SU-DHL-6 (cell line): Measurements from ENCODE around the gene GTF2H1.

ENCODE experiments used
- H2AFZ ChIP-seq: fragments of 200-600 bp; sonication (generic); 2 replicates; pipeline ENCODE4 v1.6.1; 2014; ENCODE audit warnings: low read depth, mild to moderate bottlenecking, moderate library complexity, mixed read lengths, antibody characterized with exemption, low read length; ENCODE audit not compliant: severe bottlenecking
- H3F3A ChIP-seq: fragments of 200-600 bp; shearing (Covaris generic); 2 replicates; pipeline ENCODE4 v1.6.0; 2016; ENCODE audit warnings: antibody characterized with exemption, mild to moderate bottlenecking; ENCODE audit not compliant: insufficient read depth
- H3K27ac ChIP-seq: fragments of 200-600 bp; sonication (generic); 2 replicates; pipeline ENCODE4 v1.5.1; 2016; ENCODE audit warnings: low read depth, mild to moderate bottlenecking, low read length, moderate library complexity, mixed read lengths
- H3K27me3 ChIP-seq: fragments of 200-600 bp; sonication (generic), shearing (Covaris generic); 2 replicates; pipeline ENCODE4 v1.6.0; 2014; ENCODE audit warnings: mild to moderate bottlenecking, low read length
- H3K36me3 ChIP-seq: fragments of 200-600 bp; sonication (generic); 2 replicates; pipeline ENCODE4 v1.6.1; 2014; ENCODE audit warnings: mild to moderate bottlenecking, low read length, mixed read lengths
- H3K4me2 ChIP-seq: fragments of 300-600, 200-600 bp; shearing (Covaris generic), sonication (generic); 2 replicates; pipeline ENCODE4 v1.6.0; 2014; ENCODE audit warnings: low read length, low read depth, mild to moderate bottlenecking; ENCODE audit not compliant: poor library complexity, severe bottlenecking
- H3K4me3 ChIP-seq: fragments of 200-600 bp; sonication (generic); 2 replicates; pipeline ENCODE4 v1.5.1; 2014; ENCODE audit warnings: antibody characterized with exemption, low read length, mild to moderate bottlenecking, mixed read lengths; ENCODE audit not compliant: insufficient read depth, poor library complexity, severe bottlenecking
- H3K79me2 ChIP-seq: fragments of 200-600 bp; sonication (generic); 2 replicates; pipeline ENCODE4 v1.6.1; 2014; ENCODE audit warnings: mild to moderate bottlenecking, low read length, moderate library complexity; ENCODE audit not compliant: insufficient read depth
- H3K9ac ChIP-seq: fragments of 200-600 bp; sonication (generic); 2 replicates; pipeline ENCODE4 v1.7.0; 2014; ENCODE audit warnings: mild to moderate bottlenecking, low read length
- H3K9me2 ChIP-seq: fragments of 200-600 bp; sonication (generic); replicated peaks from 2 replicates; pipeline ENCODE4 v1.6.1; 2014; ENCODE audit warnings: low read length; ENCODE audit not compliant: insufficient read depth
- H3K9me3 ChIP-seq: fragments of 200-600 bp; sonication (generic); 2 replicates; pipeline ENCODE4 v1.6.1; 2014; ENCODE audit warnings: low read length, mixed read lengths; ENCODE audit not compliant: insufficient read depth
- H4K20me1 ChIP-seq: fragments of 200-600 bp; sonication (generic); 2 replicates; pipeline ENCODE4 v1.6.1; 2014; ENCODE audit warnings: low read depth, mild to moderate bottlenecking, antibody characterized with exemption, low read length, moderate library complexity, mixed read lengths
- CTCF ChIP-seq: fragments of 200-600 bp; sonication (generic); IDR thresholded peaks from one replicate; pipeline ENCODE4 v1.5.1; 2017; ENCODE audit warnings: antibody characterized with exemption, mild to moderate bottlenecking, low read length, moderate library complexity; ENCODE audit not compliant: insufficient read depth, poor library complexity, severe bottlenecking
- EZH2phosphoT487 ChIP-seq: fragments of 200-600 bp; sonication (generic), shearing (Covaris generic); conservative IDR thresholded peaks from 2 replicates; pipeline ENCODE4 v1.6.1; 2018; ENCODE audit warnings: mild to moderate bottlenecking, antibody characterized with exemption, low read length, moderate library complexity, mixed read lengths

GTF2H1 gene

GRCh38 chr11:18393581-18394274 lies 71.4 kb downstream of the GTF2H1 start:
- Histone ChIP-seq H3K9me2 (no peaks in the 10 kb centered on the region), H2AFZ (peak overlapping the region; percentile 76), H3K4me2 (peak overlapping the region; percentile 58), H3K27me3 (no peaks in the 10 kb centered on the region), H4K20me1 (peaks cover 20% of the 10 kb centered on the region), H3K79me2 (peaks cover 38% of the 10 kb centered on the region), H3K4me3 (peak overlapping the region; percentile 38), H3K9ac (peak overlapping the region; percentile 97), H3K36me3 (peaks cover 26% of the 10 kb centered on the region), H3F3A (peaks cover 32% of the 10 kb centered on the region), H3K9me3 (no peaks in the 10 kb centered on the region), H3K27ac (peak overlapping the region; percentile 51)
- TF ChIP-seq CTCF (no peak), EZH2phosphoT487 (no peak)

- Histone ChIP-seq H3K27me3 (no peaks in the 10 kb centered on the region), H3K9me3 (no peaks in the 10 kb centered on the region), H3F3A (peaks cover 38% of the 10 kb centered on the region), H3K9ac (peak within 1 kb of the TSS; percentile 97), H3K36me3 (peaks cover 32% of the 10 kb centered on the region), H3K4me3 (peak within 1 kb of the TSS; percentile 90), H2AFZ (peak within 1 kb of the TSS; percentile 76), H3K4me2 (peak within 1 kb of the TSS; percentile 58), H4K20me1 (peaks cover 27% of the 10 kb centered on the region), H3K9me2 (no peaks in the 10 kb centered on the region), H3K79me2 (peaks cover 45% of the 10 kb centered on the region), H3K27ac (peak within 1 kb of the TSS; percentile 76)
- TF ChIP-seq EZH2phosphoT487 (no peak), CTCF (no peak)
Observed at GRCh38 chr11:18394275-18394927, 72.0 kb downstream of the GTF2H1 start, which contains the start of gene LDHA. TSS of gene LDHA (plus strand) at chr11:18394563. CDS start at chr11:18396843, 2,280 bp downstream.

- TF ChIP-seq CTCF (no peak), EZH2phosphoT487 (no peak)
- Histone ChIP-seq H3K9ac (peak overlapping the region; percentile 97), H3K4me2 (peak overlapping the region; percentile 58), H3K79me2 (peaks cover 52% of the 10 kb centered on the region), H3K9me3 (no peaks in the 10 kb centered on the region), H3K36me3 (peaks cover 40% of the 10 kb centered on the region), H2AFZ (peak overlapping the region; percentile 25), H3K27me3 (no peaks in the 10 kb centered on the region), H3K27ac (peak overlapping the region; percentile 76), H3K4me3 (peak overlapping the region; percentile 90), H3K9me2 (no peaks in the 10 kb centered on the region), H3F3A (peaks cover 45% of the 10 kb centered on the region), H4K20me1 (peaks cover 34% of the 10 kb centered on the region)
Observed at GRCh38 chr11:18394928-18395734, 72.8 kb downstream of the GTF2H1 start.
